Hindlimb muscle (tissue), 1 donor: ENCODE results near the gene TOP3A. TPM values are rescaled to one million over a fixed set of nuclear protein-coding genes. Genes with fewer than 3 reads are reported as not detected.

ENCODE experiments used
- DNase-seq: peaks from one replicate; pipeline ENCODE4 v3.0.0-alpha.2; 2013
- polyA plus RNA-seq: library from polyadenylated mRNA; unstranded; fragments of 120-200 nt; gene quantifications from one replicate; pipeline ENCODE4 v1.2.1, GENCODE V29; 2013; ENCODE audit not compliant: insufficient read length

Gene TOP3A
- polyA plus RNA-seq, 1 donor = 27.5 TPM

DNA sequence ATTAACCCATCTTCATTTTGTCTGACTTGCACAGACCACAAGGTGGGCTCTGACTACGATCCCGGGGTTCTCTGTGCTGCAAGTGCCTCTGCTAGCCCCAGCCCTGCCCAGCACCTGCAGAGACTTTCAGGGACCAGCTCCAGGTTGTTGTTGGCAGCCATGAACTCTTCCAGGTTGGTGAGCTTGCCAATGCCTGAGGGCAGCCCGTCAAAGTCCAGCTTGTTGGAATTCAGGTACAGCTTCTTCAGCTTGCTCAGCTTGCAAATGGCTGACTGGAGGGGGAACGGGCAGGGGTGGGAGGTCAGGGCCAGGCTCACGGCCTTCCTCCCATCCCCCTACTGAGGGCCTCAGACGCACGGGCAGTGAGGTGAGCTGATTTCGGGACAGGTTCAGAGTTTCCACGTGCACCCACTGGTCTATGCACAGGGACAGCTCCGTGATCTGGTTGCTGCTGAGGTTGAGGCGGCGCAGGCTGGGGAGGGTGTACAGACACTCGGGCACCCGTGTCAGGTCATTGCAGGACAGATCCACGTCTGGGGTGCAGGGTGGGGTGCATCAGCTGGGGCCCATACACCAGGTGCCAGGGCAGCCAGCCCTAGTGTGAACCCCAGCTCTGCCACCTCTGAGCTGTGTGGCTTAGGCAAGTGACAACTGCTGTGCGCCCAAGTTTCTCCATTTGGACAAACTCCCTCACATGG is 61.5 kb downstream of the TOP3A start:
- no peak for DNase-seq

DNA sequence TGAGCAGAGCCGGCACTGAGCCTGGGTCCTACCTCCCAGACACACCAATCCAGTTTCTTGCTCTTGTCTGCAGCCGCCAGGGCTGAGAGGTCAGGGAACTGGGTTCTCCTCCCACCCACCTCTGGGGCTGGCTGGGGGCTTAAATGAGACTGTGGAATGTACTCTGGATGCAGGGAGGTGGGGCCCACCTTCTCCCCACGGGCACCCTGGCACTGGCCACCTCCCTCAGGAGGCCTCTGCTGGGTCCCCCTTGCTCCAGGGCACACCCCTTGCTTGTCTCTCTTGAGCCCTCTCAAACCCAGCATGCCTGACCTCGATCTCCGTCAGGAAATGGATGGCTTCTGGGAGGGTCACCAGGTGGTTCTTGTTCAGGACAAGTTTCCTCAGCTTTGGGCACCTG is 62.6 kb downstream of the TOP3A start:
- DNase-seq = no peak

DNA sequence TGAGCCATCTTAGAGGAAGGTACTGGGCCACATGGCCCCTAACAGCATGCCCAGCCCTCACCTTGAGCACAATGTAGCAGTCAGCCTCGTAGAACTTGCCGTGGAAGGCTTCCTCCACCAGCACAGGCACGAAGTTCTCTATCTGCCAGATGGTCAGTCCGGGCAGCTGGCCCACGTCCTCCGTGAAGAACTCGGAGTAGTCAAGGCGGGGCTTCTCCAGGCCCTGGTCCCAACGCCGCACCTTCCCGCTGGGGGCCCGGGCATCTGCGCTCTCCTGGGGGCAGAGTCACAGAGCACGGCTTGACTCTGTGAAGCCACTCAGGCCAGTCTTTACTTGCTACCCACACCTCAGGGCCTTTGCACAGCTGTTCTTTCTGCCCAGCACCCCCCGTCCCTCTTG is 63.6 kb downstream of the TOP3A start:
- no peak for DNase-seq

DNA sequence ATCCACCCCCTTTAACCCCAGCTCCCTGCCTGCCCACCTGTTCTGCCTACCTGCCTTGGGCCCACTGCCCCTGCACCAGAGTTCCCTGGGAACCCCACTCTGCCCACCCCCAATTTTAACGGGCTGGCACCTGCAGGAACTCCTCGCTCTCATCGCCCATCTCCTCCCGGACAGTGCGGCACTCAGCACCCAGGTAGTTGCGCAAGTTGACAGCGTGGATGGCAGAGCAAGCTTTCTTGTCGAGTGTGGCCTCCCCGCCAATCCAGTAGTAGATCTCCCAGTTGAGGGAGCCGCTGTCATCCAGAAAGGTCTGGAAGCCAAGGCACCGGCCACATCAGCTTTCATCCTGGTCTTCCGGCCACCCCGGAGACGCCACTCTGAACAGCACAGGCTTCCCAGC is 64.1 kb downstream of the TOP3A start:
- no peak for DNase-seq

DNA sequence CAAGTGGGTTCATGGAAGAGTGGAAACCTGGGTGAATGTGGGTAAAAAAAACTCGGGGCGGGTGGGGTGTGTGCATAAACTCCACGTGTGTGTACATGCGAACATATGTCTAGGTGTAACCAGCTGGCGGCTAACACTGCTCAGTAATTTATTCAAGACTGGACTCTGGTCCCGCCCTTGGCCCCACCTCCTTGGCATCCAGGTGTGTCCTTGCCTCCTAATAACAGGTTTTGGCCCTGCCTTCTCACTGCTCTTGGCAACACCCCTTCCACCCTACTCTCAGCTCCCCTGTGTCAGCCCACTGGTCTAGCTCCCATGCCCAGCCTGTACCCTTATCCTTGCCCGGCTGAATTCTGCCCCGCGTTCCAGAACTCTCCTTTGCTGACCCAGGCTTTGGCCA is 64.5 kb downstream of the TOP3A start:
- no peak for DNase-seq

DNA sequence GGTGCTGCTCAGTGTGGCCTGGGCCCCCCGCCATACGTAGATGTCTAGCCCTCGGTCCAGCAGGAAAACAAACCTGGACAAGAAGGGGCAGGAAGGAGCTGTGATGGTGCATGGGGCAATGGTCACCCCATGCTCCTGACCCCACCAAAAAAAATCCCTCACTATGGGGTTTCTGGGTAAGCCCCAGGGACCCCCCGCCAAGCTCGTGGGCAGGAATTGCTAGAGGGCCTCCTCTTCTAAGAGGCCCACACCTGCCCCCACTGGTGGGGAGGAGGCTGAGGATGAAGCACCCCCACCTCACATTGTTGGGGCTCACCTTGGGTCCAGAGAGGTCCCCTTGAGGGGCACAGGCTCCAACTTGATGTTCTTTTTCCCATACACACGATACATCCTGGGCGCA is 66.0 kb downstream of the TOP3A start:
- DNase-seq = no peak

DNA sequence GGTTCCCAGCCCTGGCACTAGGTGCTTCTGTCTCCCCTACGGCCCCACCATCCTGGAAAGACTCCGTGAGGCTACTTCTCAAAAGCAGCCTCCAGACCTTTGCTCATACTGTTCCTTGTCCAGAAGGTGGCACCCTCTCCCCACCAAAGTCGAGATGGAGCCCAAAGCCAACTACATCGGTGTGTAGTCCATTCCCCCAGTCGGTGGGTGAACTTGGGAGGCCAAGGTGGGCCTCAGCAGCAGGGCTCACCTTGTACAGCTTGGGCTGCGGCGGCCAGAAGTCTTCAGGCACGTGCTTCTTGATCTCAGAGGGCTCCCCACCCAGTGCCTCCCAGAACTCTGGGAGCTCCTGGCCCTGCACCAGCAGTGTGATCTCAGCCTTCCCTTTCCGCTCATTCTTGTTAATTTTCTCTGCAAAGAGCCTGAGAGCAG is 66.5 kb downstream of the TOP3A start:
- peak; percentile 79 for DNase-seq

DNA sequence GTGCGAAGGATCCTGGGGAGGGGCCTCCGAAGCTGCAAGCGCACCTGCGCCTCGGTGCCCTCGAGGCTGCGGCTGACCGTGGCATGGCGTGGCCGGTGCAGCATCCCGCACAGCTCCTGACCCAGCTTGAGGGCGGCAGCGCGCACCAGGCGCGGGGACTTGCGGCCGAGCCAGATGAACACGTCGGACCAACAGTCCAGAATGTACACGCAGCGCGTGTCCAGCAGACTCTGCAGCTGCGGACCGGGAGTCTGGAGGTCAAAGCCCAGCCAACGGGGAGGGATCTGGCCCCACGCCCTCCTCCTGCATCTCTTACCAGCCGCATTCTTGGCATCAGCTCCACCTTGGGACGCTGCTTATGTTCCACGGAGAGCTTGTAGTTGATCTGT is 67.2 kb downstream of the TOP3A start:
- peak; percentile 46 for DNase-seq

DNA sequence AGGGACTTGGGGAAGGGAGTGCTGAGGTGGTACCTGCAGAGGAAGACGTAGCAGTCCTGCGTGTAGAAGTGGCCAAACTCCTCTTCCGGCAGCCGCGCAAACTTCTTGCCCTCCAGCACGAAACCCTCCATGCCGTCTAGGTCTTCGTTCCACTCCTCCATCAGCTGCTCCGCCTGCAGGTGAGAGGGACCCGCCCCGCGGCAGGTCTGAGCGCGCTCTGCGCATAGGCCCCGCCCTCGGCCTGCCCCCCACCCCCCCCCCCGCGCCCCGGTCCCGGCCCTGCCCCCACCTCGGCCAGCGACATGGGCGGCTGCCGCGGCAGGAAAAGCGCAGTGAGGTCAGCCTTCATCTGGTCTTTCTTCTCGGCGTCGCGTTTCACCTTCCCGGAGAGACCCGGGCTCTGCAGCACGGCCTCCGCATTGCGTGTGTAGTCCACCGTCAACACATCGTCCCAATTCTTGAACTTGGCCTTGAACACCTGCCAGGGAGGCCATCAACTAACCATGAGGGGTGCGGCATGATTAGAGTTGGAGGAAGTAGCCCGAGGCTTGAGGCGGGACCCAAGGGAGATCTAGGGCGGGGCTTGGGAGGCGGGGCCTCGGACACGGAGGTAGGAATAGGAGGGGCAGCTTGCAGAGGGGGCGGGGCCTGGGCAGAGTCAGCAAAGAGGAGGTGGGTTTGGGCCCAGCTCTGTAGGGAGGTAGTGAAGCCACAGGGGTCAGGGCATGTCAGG is 67.7 kb downstream of the TOP3A start:
- DNase-seq = peak; percentile 36

DNA sequence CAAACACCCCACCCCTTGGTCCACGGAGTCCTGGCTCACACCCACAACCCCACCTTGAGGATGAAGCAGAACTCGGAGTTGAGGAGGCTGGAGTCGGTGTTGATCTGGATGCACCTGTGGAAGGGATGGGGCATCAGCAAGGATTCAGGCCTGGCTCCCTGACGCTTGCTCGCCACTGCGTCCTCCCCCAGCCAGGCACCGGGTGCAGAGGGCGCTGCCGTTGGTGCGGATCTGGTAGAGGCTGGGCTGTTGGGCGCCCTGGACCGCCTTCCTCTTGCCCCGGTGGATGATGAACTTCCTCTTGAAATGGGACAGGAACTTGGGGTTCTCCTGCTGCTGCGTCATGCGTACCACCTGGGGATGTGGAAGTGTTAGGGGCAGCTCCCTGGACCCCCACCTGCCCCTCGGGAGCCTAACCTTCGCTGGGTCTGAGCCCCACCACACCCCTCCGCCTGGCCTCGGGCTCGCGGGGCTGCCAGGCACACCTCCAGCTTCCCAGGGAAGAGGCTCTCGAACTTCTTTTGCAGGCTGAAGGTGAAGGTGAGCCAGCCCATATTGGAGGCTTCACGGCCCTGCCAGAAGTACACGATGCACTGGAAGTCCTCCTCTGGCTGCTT is 68.6 kb downstream of the TOP3A start:
- no peak for DNase-seq

DNA sequence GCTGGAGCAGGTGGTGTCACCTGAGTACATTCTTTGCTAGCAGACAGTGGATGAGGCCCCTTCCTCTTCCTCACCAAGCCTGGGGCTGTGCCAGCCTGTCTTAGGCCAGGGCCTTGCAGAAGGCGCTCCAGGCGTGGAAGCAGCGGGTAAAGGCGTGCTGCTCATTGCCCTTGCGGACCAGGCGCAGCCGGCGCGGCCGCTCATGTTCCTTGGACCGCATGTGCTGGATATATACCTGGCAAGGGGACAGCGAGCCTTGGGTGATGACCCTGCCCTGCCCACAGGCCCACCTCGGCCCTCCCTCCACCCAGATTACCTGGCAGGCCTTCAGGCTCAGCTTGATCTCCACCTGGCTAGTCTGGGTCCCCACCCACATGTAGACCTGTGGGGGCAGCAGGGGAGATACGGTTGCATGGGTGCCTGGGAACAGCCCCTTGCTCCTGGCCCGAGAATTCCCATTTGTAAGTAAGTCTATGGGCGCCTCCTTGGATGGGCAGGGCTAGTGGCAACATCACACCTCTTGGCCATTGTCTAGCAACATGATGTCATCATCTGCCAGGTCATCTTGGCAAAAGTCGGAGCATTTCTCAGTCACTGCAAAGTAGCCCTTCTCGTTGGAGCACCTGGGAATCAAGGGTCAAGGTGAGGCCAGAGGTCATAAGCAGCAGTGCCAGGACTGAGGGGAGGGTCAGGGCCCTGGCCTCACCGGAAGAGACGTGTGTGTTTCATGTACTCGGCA is 69.6 kb downstream of the TOP3A start:
- DNase-seq = no peak

DNA sequence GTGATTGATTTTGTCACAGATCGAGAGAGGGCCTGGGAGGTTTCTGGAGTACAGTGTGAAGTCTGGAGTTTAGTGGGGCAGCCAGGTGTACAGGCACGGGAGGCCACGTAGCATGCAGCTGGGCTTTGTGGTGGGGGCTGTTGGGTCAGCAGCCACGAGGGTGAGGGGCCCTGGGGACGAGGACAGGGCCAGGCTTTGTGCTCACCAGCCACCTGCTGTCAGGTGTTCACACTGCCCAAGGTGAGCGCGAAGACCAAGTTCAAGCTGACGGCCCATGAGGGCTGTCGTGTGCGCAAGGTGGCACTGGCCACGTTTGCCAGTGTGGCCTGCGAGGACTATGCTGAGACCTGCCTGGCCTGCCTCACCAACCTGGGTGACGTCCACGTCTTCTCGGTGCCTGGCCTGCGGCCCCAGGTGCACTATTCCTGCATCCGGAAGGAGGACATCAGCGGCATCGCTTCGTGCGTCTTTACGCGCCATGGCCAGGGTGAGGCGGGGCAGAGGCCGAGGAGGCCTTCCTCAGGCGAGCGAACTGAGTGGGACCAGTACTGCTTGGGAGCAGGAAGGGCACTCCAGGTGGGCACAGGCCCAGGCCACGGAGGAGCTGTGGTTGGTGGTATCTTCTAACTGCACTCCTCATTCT is 73.4 kb downstream of the TOP3A start:
- DNase-seq = no peak

DNA sequence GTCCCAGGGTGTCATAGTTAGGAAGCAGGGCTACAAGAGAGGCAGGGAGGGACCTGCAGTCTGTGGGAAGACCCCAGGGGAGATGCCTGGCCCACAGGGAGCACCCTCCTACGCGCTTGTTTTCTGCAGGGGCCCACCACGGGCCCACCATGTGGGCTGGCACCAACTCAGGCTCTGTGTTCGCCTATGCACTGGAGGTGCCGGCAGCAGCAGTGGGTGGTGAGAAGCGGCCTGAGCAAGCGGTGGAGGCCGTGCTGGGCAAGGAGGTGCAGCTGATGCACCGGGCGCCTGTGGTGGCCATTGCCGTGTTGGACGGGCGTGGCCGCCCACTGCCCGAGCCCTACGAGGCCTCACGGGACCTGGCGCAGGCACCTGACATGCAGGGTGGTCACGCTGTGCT is 74.3 kb downstream of the TOP3A start:
- no peak for DNase-seq

DNA sequence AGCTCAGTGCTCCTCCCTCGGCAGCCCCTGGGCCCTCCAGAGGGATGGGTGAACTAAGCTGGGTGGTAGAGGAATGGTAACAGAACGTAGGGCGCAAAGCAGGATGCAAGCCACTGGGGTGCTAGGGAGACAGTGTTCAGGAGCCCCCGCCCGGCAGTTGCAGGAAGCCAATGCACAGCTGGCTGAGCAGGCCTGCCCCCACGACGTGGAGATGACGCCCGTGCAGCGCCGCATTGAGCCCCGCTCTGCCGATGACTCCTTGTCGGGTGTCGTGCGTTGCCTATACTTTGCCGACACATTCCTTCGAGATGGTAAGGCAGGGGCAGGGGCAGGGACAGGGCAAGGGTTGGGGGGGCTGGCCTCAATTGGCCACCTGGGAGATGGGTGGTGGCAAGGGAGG is 76.5 kb downstream of the TOP3A start:
- no peak for DNase-seq

DNA sequence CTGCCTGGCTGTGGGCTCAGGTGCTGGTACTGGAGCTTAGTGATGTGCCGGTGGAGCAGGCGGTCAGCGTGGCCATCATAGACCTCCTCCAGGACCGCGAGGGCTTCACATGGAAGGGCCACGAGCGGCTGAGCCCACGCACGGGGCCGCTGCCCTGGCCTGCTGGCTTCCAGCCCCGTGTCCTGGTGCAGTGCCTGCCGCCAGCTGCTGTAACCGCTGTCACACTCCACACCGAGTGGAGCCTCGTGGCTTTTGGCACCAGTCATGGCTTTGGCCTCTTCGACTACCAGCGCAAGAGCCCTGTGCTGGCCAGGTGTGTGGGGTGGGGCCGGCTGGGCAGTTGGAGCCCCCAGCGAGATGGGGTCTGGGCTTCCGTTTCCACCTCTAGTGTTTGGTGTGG is 77.3 kb downstream of the TOP3A start:
- no peak for DNase-seq

DNA sequence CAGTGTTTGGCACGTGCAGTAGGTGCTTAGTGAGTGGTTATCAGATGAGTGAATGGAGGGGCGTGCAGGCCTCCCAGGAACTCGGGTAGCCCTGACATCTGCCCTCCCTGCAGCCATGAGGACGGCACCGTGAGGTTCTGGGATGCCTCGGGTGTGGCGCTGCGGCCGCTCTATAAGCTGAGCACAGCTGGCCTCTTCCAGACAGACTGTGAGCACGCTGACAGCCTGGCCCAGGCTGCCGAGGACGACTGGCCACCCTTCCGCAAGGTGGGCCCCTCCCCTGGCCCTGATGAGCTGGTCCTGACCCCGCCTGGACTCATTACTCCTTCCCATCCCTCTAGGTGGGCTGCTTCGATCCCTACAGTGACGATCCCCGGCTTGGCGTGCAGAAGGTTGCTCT is 78.3 kb downstream of the TOP3A start:
- no peak for DNase-seq

DNA sequence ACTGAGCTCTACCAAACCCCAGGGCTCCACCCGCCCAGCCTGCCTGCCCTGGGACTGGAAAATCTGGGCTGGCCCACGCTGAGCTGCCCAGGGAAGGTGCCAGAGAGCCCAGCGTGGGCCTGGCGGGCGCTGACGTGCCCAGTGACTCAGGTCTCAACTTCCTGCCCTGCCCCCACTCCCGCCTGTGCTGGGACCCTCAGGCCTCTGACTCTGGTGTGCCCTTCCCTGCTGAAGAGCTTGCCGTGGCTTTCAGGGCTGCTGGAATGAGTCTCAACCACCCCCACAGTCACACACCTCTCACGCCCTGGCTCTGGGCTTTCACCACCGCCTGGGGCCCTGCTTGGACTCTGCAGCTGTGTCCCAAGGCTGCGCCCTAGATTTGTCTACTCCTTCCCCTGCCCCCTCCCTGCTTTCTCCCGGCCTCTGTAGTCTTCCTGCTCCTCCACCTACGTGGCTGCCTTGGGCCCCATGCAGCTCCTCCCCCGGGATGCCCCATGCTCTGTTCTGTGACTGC is 79.0 kb downstream of the TOP3A start:
- DNase-seq = no peak

DNA sequence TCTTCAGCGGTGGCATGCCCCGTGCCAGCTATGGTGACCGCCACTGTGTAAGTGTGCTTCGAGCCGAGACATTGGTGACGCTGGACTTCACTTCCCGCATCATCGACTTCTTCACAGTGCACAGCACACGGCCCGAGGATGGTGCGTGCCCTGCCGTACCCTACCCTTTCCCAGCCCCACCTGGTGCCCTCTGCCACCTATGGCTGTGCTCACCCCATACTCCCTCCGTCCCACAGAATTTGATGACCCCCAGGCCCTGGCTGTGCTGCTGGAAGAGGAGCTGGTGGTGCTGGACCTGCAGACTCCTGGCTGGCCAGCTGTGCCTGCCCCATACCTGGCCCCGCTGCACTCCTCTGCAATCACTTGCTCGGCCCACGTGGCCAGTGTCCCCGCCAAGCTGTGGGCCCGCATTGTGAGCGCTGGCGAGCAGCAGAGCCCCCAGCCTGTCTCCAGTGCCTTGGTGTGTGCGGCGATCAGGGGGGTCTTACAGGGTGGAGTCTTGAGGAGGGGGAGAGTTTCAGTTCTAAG is 79.9 kb downstream of the TOP3A start:
- no peak for DNase-seq

DNA sequence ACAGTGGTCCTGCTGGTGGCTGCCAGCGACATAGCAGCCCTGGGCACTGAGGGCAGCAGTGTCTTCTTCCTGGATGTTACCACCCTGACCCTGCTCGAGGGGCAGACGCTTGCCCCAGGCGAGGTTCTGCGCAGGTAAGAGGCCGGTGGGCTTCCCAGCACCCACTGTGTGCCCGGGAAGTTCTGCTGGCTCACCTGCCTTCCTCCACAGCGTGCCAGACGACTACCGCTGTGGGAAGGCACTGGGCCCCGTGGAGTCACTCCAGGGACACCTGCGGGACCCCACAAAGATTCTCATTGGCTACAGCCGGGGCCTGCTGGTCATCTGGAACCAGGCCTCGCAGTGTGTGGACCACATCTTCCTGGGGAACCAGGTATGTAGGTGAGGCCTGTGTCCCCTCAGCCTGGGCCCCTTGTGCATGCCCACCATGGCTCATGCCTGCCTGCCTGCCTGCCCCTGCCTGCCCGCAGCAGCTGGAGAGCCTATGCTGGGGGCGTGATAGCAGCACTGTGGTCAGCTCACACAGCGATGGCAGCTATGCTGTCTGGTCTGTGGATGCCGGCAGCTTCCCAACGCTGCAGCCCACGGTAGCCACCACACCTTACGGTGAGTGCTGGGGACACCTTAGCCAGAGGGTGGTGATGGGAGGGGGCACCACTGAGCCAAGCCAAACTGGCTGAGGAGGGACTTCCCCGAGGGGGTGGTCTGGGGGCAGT is 80.8 kb downstream of the TOP3A start:
- no peak for DNase-seq

DNA sequence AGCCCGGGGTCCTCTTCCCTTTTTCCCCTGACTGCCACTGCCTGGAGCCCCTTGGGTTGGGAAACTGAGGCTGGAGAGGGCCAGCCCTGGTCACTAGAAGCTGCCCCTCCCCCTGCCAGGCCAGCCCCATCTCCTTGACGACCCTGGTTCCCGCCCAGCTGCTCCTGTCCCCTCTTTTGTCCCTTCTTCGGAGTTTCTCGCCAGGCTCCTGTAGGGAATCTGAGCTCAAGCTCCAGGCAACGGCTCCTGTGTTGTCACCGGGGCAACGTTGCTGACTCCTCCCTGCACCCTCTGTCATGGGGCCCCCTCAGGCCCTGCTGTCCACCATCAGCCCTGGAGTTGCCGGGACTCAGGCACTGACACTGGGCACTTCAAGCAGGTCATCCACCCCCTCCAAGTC is 83.6 kb downstream of the TOP3A start:
- no peak for DNase-seq

DNA sequence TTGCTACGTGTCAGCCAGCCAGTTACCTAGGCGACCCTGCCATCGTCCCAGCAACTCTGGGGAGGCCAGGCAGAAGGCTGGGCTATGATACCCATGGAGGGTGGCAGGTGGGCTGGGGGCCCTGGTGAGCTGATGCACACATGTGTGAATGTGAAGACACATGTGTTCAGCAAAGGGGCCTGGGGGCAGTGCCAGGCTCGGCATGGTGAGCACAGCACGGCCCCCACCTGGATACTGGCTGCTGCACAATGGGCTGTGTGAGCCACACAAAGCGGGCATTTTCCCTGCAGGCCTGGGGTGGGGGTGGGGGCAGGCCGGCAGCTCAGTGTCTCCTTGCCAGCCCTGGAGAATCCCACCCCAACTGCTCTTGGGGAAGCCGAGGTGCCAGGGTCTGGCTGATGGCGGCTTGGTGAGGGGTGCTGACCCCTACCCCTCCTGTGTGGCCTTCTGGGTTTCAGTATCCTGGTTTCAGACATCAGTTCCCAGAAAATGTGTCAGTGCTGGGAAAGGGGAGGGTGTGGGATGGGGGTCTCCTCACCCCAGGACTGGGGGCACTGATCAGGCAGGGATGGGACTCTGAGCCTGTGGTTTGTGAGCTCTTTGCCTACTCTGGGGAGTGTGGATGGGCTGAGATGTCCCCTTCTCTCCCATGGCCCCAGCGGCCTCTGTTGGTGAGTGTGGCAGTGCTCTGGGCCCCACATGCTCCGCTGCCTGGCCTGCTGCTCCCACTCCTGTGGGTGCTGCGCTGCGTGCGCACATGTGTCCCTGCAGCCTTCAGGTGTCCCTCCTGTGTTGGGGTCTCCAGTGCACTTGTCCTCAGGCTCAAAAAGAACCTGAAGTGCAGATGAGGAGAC is 84.3 kb downstream of the TOP3A start:
- no peak for DNase-seq
